Mucosa of descending colon (tissue), 3 donors: Measurements from ENCODE around the gene DSE. TPM values are rescaled to one million over a fixed set of nuclear protein-coding genes. Genes with fewer than 3 reads are reported as not detected.

Experiments
- ATAC-seq: fragments of 200-7000 bp; cut with Tn5 transposase; one replicate; pipeline ENCODE4 v1.9.1; 2020; ENCODE audit warnings: mild to moderate bottlenecking, moderate library complexity
- DNase-seq, 3 donors: peaks; one replicate each; pipeline ENCODE4 v3.0.0-alpha.2; 2020
- H3K36me3 ChIP-seq: fragments of 200-600 bp; one replicate; pipeline ENCODE4 v1.8.0; 2021; ENCODE audit warnings: low read depth, mild to moderate bottlenecking
- H3K4me1 ChIP-seq: fragments of 200-600 bp; one replicate; pipeline ENCODE4 v1.8.0; 2021; ENCODE audit warnings: low read depth, mild to moderate bottlenecking
- H3K4me3 ChIP-seq: fragments of 200-600 bp; one replicate; pipeline ENCODE4 v1.8.0; 2021; ENCODE audit warnings: mild to moderate bottlenecking
- H3K9me3 ChIP-seq: fragments of 200-600 bp; one replicate; pipeline ENCODE4 v1.8.0; 2021; ENCODE audit warnings: mild to moderate bottlenecking
- CTCF ChIP-seq: fragments of 200-600 bp; IDR thresholded peaks from one replicate; pipeline ENCODE4 v1.8.0; 2022; ENCODE audit warnings: antibody characterized with exemption, mild to moderate bottlenecking
- intact Hi-C, 2 donors: fragments of 100-400 bp; cut with DNase I in 1 of 2; cut with micrococcal nuclease in 1 of 2; formaldehyde crosslinking; loops; one replicate each; pipeline versions ENCODE4 v1.11.0 to v1.11.1; 2022; cut with DNase I, micrococcal nuclease
- total RNA-seq, 3 donors: library from RNA; stranded (reverse); fragmentation: NEBNext Ultra II Directional in 2 of 3; extraction: Animal tissue kit (Norgen Biotek cat#: 25700) in 2 of 3; gene quantifications; one replicate each; pipeline versions ENCODE4 v1.2.1 to v1.2.4, GENCODE V29; 2021 to 2023
- donor health status: DM: no; HTN: no; CAD: no; lungs with moderate emphysema.
- donor health status: DM: no; HTN: no; CAD: no.
- donor health status: DM: no; HTN: yes; CAD: no.

The DSE gene
- total RNA-seq, 3 donors from 2014 or later: 6.3 to 23.8 (median 14.4) TPM

GRCh38 chr6:116451916-116452315 is 81.2 kb downstream of the DSE start:
- no peak overlapping the region for H3K4me3 ChIP-seq
- no peak for ATAC-seq
- no peaks in the 10 kb centered on the region for H3K36me3 ChIP-seq
- no peaks in the 10 kb centered on the region for H3K9me3 ChIP-seq
- H3K4me1 ChIP-seq: no peaks in the 10 kb centered on the region
- TF ChIP-seq CTCF: no peak
- no peak for DNase-seq
- intact Hi-C loops: no loop called here

GRCh38 chr6:116452531-116452930 is 81.8 kb downstream of the DSE start:
- intact Hi-C loops: no loop called here
- no peak for ATAC-seq
- H3K9me3 ChIP-seq: no peaks in the 10 kb centered on the region
- H3K4me3 ChIP-seq: no peak overlapping the region
- no peaks in the 10 kb centered on the region for H3K36me3 ChIP-seq
- TF ChIP-seq CTCF: no peak
- H3K4me1 ChIP-seq: no peaks in the 10 kb centered on the region
- DNase-seq: no peak

- Histone ChIP-seq H3K4me1 (no peaks in the 10 kb centered on the region), H3K9me3 (no peaks in the 10 kb centered on the region), H3K36me3 (no peaks in the 10 kb centered on the region), H3K4me3 (no peak overlapping the region)
- DNase-seq (no peak), ATAC-seq (no peak)
- intact Hi-C loops: no loop called here
- TF ChIP-seq CTCF: no peak
These were observed 85.4 kb downstream of the DSE start for GRCh38 chr6:116456106-116456505.

GRCh38 chr6:116456927-116457326 is 86.2 kb downstream of the DSE start:
- Histone ChIP-seq H3K4me1 (no peaks in the 10 kb centered on the region), H3K4me3 (no peak overlapping the region), H3K36me3 (no peaks in the 10 kb centered on the region), H3K9me3 (no peaks in the 10 kb centered on the region)
- DNase-seq (no peak), ATAC-seq (no peak)
- no peak for TF ChIP-seq CTCF
- intact Hi-C loops: no loop called here

GRCh38 chr6:116458264-116458663 is 87.5 kb downstream of the DSE start:
- Histone ChIP-seq H3K36me3 (no peaks in the 10 kb centered on the region), H3K9me3 (no peaks in the 10 kb centered on the region), H3K4me1 (no peaks in the 10 kb centered on the region), H3K4me3 (no peak overlapping the region)
- intact Hi-C loops: no loop called here
- ATAC-seq: no peak
- no peak for TF ChIP-seq CTCF
- no peak for DNase-seq

- Histone ChIP-seq H3K4me3 (no peak overlapping the region), H3K36me3 (no peaks in the 10 kb centered on the region), H3K9me3 (no peaks in the 10 kb centered on the region), H3K4me1 (no peaks in the 10 kb centered on the region)
- ATAC-seq (no peak), DNase-seq (no peak)
- intact Hi-C loops: no loop called here
- TF ChIP-seq CTCF: no peak
These were observed 89.2 kb downstream of the DSE start for GRCh38 chr6:116459927-116460326.
